Subcutaneous abdominal adipose tissue (tissue), 5 donors: Measurements from ENCODE around the gene ESYT2.

ENCODE experiments used
- H3K27ac ChIP-seq: one replicate; pipeline ENCODE4 v1.7.0; 2013; ENCODE audit warnings: low read depth, mild to moderate bottlenecking, inconsistent platforms, low read length, moderate library complexity
- H3K27me3 ChIP-seq, 5 donors: one replicate each; pipeline ENCODE4 v1.7.0; 2013; ENCODE audit warnings: low read length in 5 of 5, inconsistent platforms in 1 of 5; ENCODE audit not compliant: control insufficient read depth in 5 of 5, insufficient read depth in 4 of 5
- H3K36me3 ChIP-seq, 5 donors: one replicate each; pipeline ENCODE4 v1.7.0; 2013; ENCODE audit warnings: low read length in 5 of 5; ENCODE audit not compliant: control insufficient read depth in 5 of 5, insufficient read depth in 5 of 5
- H3K4me1 ChIP-seq, 5 donors: one replicate each; pipeline ENCODE4 v1.7.0; 2013; ENCODE audit warnings: low read length in 5 of 5, mild to moderate bottlenecking in 3 of 5, moderate library complexity in 1 of 5; ENCODE audit not compliant: control insufficient read depth in 5 of 5, insufficient read depth in 5 of 5
- H3K4me3 ChIP-seq, 5 donors: one replicate each; pipeline ENCODE4 v1.7.0; 2013; ENCODE audit warnings: low read length in 5 of 5, low read depth in 1 of 5
- H3K9ac ChIP-seq, 5 donors: one replicate each; pipeline ENCODE4 v1.7.0; 2013; ENCODE audit warnings: low read length in 5 of 5, mild to moderate bottlenecking in 4 of 5, moderate library complexity in 3 of 5
- H3K9me3 ChIP-seq, 5 donors: one replicate each; pipeline ENCODE4 v1.7.0; 2013; ENCODE audit warnings: low read length in 5 of 5; ENCODE audit not compliant: control insufficient read depth in 5 of 5
- donor health status: healthy.
- donor health status: healthy.
- donor health status: healthy.
- donor health status: healthy.
- donor health status: healthy.

Gene ESYT2

DNA sequence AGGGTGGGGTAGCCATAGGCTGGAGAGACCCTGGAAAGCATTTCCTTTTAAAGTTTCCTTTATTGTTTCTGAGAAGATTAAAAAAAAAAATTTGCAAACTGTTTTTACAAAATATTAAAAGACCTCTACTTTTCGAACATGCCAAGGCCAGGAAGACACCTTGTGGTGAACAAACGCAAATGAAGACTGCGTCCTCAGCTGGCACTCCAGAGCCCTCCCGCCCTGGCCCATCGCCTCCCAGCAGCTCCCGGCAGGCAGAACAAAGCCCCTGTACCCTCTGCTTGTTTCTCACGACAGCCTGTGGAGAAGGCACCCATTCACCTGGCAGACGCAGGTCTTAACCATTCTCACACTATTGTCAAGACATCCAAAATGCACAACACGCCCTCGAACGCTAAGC lies 56.4 kb downstream of the ESYT2 start:
- Histone ChIP-seq H3K36me3 (peaks cover 19 to 62% (median 32%) of the 10 kb centered on the region in 5 donors), H3K27ac (no peak overlapping the region), H3K4me3 (no peak overlapping the region), H3K9ac (no peak overlapping the region), H3K4me1 (no peaks in the 10 kb centered on the region), H3K9me3 (no peaks in the 10 kb centered on the region), H3K27me3 (no peaks in the 10 kb centered on the region)

DNA sequence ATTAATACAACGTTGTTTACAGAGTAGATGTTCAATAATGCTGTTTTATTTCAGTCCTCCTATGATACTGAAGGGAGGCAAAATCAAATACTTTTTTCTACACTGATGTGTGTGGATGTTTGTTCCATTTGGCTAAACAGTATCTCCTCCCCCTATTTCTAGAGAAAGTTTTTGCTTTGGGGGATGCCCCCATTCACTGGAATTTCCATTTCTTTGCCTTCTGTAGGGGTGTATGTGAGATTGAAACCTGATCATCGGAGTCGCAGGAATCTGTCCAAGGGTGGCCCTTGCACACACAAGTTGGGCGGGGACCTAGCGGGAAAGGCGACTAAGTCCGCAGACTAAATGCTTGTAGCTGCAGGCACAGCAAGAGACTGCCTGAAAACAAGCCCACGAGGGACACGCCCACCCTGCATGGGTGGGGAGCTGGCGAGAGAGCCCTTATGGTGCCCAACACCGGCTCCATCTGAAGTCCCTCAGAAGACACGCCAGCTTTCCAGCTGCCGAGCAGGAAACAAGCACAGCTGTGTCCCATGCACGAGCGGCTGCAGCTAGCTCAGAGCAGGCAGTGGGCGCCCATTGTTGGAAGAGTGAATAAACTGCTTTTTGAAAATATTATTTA lies 58.0 kb downstream of the ESYT2 start:
- peaks cover 26 to 63% (median 38%) of the 10 kb centered on the region in 5 donors for H3K36me3 ChIP-seq
- no peak overlapping the region for H3K9ac ChIP-seq
- H3K9me3 ChIP-seq, result no peaks in the 10 kb centered on the region
- no peaks in the 10 kb centered on the region for H3K27me3 ChIP-seq
- H3K4me1 ChIP-seq, result no peaks in the 10 kb centered on the region
- no peak overlapping the region for H3K4me3 ChIP-seq
- no peak overlapping the region for H3K27ac ChIP-seq

DNA sequence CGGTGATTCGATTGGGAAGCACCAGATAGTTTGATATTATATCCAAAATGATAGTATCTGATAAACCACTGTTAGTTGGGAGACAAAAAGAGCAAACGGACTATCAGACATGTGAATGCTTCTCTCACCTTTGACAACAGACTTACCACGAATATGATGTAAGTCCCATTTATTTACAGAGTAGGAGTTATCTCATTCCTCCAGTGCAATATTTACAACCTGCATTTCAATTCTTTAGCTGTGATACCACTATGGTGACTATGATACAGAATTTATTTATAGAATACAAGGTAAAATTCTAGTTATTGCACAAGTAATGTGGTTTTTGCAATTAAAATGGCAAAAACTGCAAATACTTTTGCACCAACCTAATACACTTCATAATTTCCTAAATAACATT lies 61.6 kb downstream of the ESYT2 start:
- no peaks in the 10 kb centered on the region for H3K27me3 ChIP-seq
- H3K27ac ChIP-seq, result no peak overlapping the region
- H3K9me3 ChIP-seq, result no peaks in the 10 kb centered on the region
- H3K4me3 ChIP-seq, result no peak overlapping the region
- no peak overlapping the region for H3K9ac ChIP-seq
- H3K36me3 ChIP-seq, result peaks cover 20 to 69% (median 46%) of the 10 kb centered on the region in 5 donors
- H3K4me1 ChIP-seq, result no peaks in the 10 kb centered on the region

DNA sequence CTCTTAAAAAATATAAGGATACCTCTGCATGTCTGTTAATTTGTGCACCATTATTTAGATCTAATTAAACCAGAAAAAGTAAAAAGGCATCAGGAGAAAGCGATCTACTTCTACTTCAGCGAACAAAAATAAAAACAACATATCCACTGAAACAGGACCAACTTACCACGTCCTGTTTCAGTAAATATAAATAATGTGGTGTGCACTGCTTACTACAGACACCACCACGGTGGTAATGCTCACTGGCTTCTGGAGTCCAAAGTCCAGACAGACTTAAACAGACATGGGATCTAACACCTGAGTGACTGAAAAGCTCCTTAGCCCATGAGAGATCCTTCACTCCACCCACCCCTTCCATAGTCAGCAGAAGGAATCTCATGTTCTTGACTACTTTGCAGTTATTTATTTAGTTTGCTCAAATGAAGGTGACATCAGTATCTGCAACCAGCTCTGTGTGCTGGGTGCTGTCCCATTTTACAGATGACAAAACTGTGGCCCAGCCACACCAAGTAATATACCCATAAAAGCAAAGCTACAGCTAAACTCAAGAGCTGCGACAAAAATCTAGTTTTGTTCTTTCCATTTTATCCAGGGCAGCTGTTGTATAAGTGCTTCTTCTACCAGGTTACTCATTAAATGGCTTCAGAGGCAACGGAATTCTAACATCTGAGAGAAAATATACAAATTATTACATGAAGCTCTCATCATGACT lies 62.6 kb downstream of the ESYT2 start:
- Histone ChIP-seq H3K27ac (no peak overlapping the region), H3K27me3 (no peaks in the 10 kb centered on the region), H3K36me3 (peaks cover 20 to 67% (median 49%) of the 10 kb centered on the region in 5 donors), H3K4me3 (no peak overlapping the region), H3K9ac (no peak overlapping the region), H3K4me1 (no peaks in the 10 kb centered on the region), H3K9me3 (no peaks in the 10 kb centered on the region)

DNA sequence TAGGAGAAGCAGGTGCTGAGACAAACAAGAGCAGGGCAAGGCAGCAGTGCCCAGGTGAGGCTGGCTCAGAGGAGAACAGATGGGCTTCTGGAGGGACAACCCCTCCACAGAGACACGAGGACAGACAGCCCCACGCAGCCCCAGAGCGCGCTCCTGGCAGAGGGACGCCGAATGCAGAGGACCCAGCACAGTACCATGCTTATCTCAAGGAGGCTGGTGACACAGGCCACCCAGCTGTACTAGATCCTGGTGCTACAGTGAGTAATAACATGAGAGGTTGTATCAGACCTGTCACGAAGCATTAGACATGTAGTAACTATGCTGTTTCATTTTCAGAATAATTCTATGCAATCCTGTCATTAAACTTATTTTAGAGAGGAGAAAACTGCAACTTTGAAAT lies 64.3 kb downstream of the ESYT2 start:
- H3K9ac ChIP-seq, result no peak overlapping the region
- peaks cover 20 to 76% (median 59%) of the 10 kb centered on the region in 5 donors for H3K36me3 ChIP-seq
- H3K27me3 ChIP-seq, result no peaks in the 10 kb centered on the region
- H3K9me3 ChIP-seq, result no peaks in the 10 kb centered on the region
- H3K4me3 ChIP-seq, result no peak overlapping the region
- H3K27ac ChIP-seq, result no peak overlapping the region
- no peaks in the 10 kb centered on the region for H3K4me1 ChIP-seq

DNA sequence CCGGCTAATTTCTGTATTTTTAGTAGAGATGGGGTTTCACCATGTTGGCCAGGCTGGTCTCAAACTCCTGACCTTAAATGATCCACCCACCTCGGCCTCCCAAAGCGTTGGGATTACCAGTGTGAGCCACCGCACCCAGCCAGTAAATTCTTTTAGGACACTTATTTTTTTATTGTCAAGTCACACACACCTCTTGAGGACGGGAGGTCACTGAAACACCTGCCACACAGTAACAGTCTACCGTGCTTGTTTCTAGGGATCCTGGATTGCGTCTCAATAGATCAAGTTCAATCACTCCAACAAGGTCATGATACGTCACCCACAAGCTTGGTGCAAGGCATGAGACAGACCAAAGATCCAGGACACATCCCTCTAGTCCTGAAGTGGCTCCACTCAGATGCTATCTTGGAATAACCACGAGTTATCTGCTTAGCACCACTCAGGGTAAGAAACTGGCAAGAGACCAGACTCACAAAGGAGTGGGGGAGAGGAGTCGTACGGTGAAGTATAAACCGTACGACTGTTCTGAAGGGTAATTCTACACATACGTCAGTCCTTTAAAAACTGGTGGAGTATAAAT lies 65.8 kb downstream of the ESYT2 start:
- Histone ChIP-seq H3K9me3 (no peaks in the 10 kb centered on the region), H3K27ac (no peak overlapping the region), H3K4me3 (no peak overlapping the region), H3K27me3 (no peaks in the 10 kb centered on the region), H3K9ac (no peak overlapping the region), H3K4me1 (no peaks in the 10 kb centered on the region), H3K36me3 (peaks cover 31 to 81% (median 73%) of the 10 kb centered on the region in 5 donors)

DNA sequence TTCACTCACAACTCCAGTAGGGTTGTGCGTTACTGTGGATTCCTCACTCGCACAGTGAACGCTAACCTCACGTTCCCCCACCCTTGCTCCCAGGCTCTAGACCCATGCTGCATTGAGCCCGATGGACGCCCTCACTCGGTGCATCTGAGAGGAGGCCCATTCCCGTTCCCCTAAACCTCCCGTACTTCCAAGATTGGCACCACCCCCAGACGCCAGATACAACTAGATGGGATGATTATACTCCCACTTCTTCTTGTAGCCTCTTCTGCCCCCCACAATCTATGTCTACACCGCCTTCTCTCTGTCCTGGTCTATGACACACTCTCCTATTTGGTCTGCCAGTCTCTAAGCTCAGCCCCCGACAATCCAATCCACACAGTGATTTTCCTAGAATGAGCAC lies 67.4 kb downstream of the ESYT2 start:
- Histone ChIP-seq H3K4me1 (no peaks in the 10 kb centered on the region), H3K27me3 (no peaks in the 10 kb centered on the region), H3K27ac (no peak overlapping the region), H3K4me3 (no peak overlapping the region), H3K9me3 (no peaks in the 10 kb centered on the region), H3K9ac (no peak overlapping the region), H3K36me3 (peaks cover 31 to 89% (median 77%) of the 10 kb centered on the region in 5 donors)

DNA sequence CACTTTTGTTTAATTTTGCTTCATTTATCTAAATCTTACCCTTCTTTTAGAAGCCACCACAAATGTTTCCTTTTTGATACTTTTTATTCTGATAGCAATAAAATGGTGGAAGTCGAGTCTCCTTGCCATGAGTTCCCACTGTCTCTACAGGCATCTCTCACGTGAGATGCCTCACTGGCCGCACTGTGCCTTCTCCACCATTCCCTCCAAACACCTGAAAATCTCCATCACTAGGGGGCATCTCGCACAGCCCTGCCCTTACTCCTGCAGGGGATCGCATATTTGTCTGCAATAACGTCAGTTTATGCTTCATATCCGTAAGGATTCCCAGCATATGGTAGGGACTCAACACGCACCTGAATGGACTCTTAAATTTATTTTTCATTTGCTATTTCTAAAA lies 68.4 kb downstream of the ESYT2 start:
- H3K27me3 ChIP-seq, result no peaks in the 10 kb centered on the region
- no peak overlapping the region for H3K27ac ChIP-seq
- H3K4me3 ChIP-seq, result no peak overlapping the region
- no peaks in the 10 kb centered on the region for H3K9me3 ChIP-seq
- no peaks in the 10 kb centered on the region for H3K4me1 ChIP-seq
- no peak overlapping the region for H3K9ac ChIP-seq
- peaks cover 26 to 87% (median 69%) of the 10 kb centered on the region in 5 donors for H3K36me3 ChIP-seq

DNA sequence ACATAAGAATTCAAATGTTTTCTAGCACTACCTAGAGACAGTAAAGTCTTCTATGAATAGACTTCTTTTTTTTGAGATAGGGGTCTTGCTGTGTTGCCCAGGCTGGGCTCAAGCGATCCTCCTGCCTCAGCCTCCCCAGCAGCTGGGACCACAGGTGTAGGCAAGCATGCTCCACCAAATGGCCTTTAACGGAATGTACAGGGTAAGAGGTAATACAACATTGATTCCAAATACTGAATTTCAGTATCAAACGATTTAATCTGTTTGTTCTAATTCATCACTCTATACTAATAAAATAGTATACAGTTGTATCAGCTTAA lies 68.9 kb downstream of the ESYT2 start:
- no peak overlapping the region for H3K27ac ChIP-seq
- H3K9me3 ChIP-seq, result no peaks in the 10 kb centered on the region
- no peaks in the 10 kb centered on the region for H3K27me3 ChIP-seq
- no peak overlapping the region for H3K4me3 ChIP-seq
- peaks cover 26 to 86% (median 69%) of the 10 kb centered on the region in 5 donors for H3K36me3 ChIP-seq
- no peak overlapping the region for H3K9ac ChIP-seq
- peaks cover 0 to 2% (median 1%) of the 10 kb centered on the region in 5 donors for H3K4me1 ChIP-seq

DNA sequence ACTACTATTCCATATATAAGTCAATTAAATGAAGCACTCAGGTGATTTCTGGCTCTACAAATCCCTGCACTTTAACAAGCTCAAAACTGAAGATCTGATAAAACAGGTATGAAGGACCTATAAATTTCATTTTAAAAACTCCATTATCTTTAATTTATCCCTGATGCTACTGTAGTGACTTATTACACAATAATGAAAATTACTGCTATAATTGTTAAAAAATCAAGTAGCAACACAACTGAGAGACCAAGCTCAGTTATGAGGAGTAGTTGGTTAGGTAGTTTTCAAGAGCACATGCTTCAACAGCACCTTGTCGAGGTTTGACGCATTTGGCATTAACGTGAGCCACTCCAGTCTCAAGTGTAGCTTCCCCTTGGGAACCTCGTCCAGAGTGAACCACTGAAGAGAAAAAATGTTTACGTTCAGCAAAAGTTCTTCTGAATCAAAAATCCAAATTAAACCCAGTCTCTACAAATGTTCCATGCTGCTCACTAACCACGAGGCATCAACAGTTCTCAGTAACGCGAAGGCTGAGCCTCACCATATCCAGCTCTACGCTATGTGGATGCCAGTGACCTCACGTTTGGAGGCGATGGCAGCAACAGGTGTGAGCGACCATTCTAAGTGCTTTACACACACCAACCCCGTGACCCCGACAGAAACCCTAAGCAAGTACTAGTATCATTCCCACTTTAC lies 69.4 kb downstream of the ESYT2 start:
- Histone ChIP-seq H3K27me3 (no peaks in the 10 kb centered on the region), H3K27ac (no peak overlapping the region), H3K4me3 (no peak overlapping the region), H3K9me3 (no peaks in the 10 kb centered on the region), H3K9ac (no peak overlapping the region), H3K4me1 (peaks cover 2 to 7% (median 6%) of the 10 kb centered on the region in 5 donors), H3K36me3 (peaks cover 26 to 86% (median 66%) of the 10 kb centered on the region in 5 donors)
